Uterus (tissue), 4 donors: ENCODE data around the gene GLP2R. TPM values are rescaled to one million over a fixed set of nuclear protein-coding genes. Genes with fewer than 3 reads are reported as not detected.

Experiments
- DNase-seq, 2 donors: peaks; one replicate each; pipeline ENCODE4 v3.0.0-alpha.2; 2019 to 2020
- H3K27ac ChIP-seq, 2 donors: fragments of 200-600 bp; sonication (generic); 1 replicate in 1 of 2; 2 replicates in 1 of 2; pipeline ENCODE4 v1.5.1; 2016 to 2018
- H3K27me3 ChIP-seq, 2 donors: fragments of 200-600 bp; sonication (generic); one replicate each; pipeline ENCODE4 v1.5.1; 2018 to 2019; ENCODE audit warnings: control low read depth in 1 of 2
- H3K36me3 ChIP-seq, 2 donors: fragments of 200-600 bp; sonication (generic); one replicate each; pipeline ENCODE4 v1.5.1; 2019; ENCODE audit warnings: control low read depth in 1 of 2
- H3K4me1 ChIP-seq, 2 donors: fragments of 200-600 bp; sonication (generic); one replicate each; pipeline ENCODE4 v1.5.1; 2018 to 2019; ENCODE audit warnings: control low read depth in 1 of 2
- H3K4me3 ChIP-seq, 2 donors: fragments of 200-600 bp; sonication (generic); 1 replicate in 1 of 2; 2 replicates in 1 of 2; pipeline ENCODE4 v1.5.1; 2018 to 2019; ENCODE audit warnings: mild to moderate bottlenecking in 1 of 2
- H3K9me3 ChIP-seq, 2 donors: fragments of 200-600 bp; sonication (generic); one replicate each; pipeline ENCODE4 v1.5.1; 2019; ENCODE audit warnings: control low read depth in 1 of 2
- CTCF ChIP-seq, 4 experiments: fragments of 200-600 bp in 2 of 4; fragments of 450-650 bp in 2 of 4; sonication (generic) in 2 of 4; IDR thresholded peaks; one replicate each; pipeline ENCODE4 v1.5.1; 2016 to 2019; ENCODE audit warnings: antibody characterized with exemption in 4 of 4, mild to moderate bottlenecking in 2 of 4, moderate library complexity in 1 of 4
- POLR2A ChIP-seq, 2 donors: fragments of 450-650 bp; IDR thresholded peaks; one replicate each; pipeline ENCODE4 v1.6.1; 2016; ENCODE audit warnings: antibody characterized with exemption in 2 of 2, mild to moderate bottlenecking in 1 of 2, moderate library complexity in 1 of 2
- intact Hi-C: fragments of 100-400 bp; cut with DNase I; formaldehyde crosslinking; loops from one replicate; pipeline ENCODE4 v1.15.1; 2023; ENCODE audit warnings: low total_unique reads
- total RNA-seq, 4 donors: library from RNA; depleted of rRNA in 3 of 4; stranded (reverse); fragments of >200 nt in 3 of 4; gene quantifications; one replicate each; pipeline versions ENCODE4 v1.1.0 to v1.2.4, GENCODE V29; 2014 to 2023
- donor health status: DM: yes; HTN: yes; CAD: no.

Gene GLP2R
- total RNA-seq, 4 donors from 2014 or later, result under 0.01 to 12.7 (median 0.43) TPM

DNA sequence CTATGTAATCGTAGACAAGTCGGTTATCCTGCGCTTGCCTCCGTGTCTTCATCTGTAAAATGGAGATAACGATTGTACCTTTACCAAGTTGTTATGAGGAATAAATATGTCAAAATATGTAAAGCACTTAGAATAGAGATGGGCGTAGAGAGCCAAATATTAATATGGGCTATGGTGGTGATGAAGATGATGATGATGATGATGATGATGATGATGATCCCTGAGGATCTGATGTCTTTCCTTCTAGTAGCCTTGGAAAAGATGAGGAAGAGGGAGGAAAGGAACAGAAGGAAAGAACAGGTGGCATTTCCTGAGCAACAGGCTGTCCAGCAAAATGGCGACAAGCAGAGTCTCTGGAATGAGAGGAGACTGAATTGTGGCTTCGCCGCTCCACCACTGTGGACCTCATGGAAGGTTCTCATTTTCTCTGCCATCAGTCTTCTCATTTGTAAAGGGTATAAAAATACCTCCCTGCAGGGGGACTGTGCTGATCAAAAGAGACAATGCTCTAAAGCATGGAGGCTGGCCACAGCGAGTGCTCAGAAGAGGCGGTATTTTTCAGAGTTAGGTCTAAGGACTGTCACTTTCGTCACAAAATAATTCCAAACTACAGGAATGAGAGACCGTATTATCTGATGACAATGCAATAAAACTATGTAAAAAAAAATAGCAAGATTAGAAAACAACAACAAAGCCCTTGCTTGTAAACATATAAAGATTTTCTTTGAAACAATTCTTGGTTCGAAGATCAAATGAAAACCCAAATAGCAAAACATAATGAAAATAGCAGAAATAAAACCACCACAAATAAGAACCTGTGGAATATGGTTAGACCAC, 96.5 kb downstream of the GLP2R start:
- no peak overlapping the region for H3K27ac ChIP-seq
- H3K4me1 ChIP-seq, result no peaks in the 10 kb centered on the region
- no peaks in the 10 kb centered on the region for H3K9me3 ChIP-seq
- intact Hi-C loops, result no loop called here
- no peaks in the 10 kb centered on the region for H3K36me3 ChIP-seq
- TF ChIP-seq POLR2A (IDR thresholded peaks at IDR 0.05) (no peak), CTCF (IDR thresholded peaks at IDR 0.05) (no peak)
- no peaks in the 10 kb centered on the region for H3K27me3 ChIP-seq
- DNase-seq, result no peak
- no peak overlapping the region for H3K4me3 ChIP-seq

DNA sequence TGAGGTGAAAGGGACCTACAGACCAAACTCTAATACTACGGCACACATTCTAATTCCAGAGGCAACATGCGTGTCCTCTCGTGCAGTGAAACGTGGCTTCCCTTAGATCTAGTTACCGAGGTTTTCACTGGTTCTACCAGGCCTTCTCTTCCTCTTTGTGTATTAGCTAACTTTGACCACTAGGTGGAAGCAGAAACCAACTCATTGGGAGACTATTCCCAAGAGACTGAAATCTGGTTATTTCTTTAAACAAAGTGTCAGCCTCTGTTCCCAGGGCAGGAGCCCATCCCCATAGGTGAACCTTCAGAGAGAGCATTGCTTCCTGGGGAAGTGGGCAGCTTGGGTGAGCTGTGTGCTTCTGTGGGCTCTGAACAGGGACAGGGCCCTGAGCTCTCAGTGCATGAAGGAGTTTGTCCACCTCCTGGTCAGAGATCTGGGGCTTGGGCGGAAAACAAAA, 99.0 kb downstream of the GLP2R start:
- H3K36me3 ChIP-seq, result no peaks in the 10 kb centered on the region
- H3K4me3 ChIP-seq, result no peak overlapping the region
- H3K4me1 ChIP-seq, result no peaks in the 10 kb centered on the region
- TF ChIP-seq POLR2A (IDR thresholded peaks at IDR 0.05) (no peak), CTCF (IDR thresholded peaks at IDR 0.05) (peak; percentile 82 to 92 (median 86))
- intact Hi-C loops, result no loop called here
- no peak for DNase-seq
- H3K27me3 ChIP-seq, result no peaks in the 10 kb centered on the region
- H3K9me3 ChIP-seq, result no peaks in the 10 kb centered on the region
- H3K27ac ChIP-seq, result peak overlapping the region in 1 of 2 donors; percentile 14

GRCh38 chr17:9925457-9925856, 99.7 kb downstream of the GLP2R start:
- peak overlapping the region in 1 of 2 donors; percentile 14 for H3K27ac ChIP-seq
- H3K9me3 ChIP-seq, result no peaks in the 10 kb centered on the region
- no peak for DNase-seq
- H3K36me3 ChIP-seq, result no peaks in the 10 kb centered on the region
- no peaks in the 10 kb centered on the region for H3K4me1 ChIP-seq
- no peak overlapping the region for H3K4me3 ChIP-seq
- H3K27me3 ChIP-seq, result no peaks in the 10 kb centered on the region
- intact Hi-C loops, result no loop called here
- TF ChIP-seq POLR2A (IDR thresholded peaks at IDR 0.05) (no peak), CTCF (IDR thresholded peaks at IDR 0.05) (no peak)

GRCh38 chr17:9926150-9926804, 100.6 kb downstream of the GLP2R start:
- no peak for TF ChIP-seq CTCF (IDR thresholded peaks at IDR 0.05)
- no peak for TF ChIP-seq POLR2A (IDR thresholded peaks at IDR 0.05)
- Histone ChIP-seq H3K27ac (no peak overlapping the region), H3K9me3 (no peaks in the 10 kb centered on the region), H3K4me1 (no peaks in the 10 kb centered on the region), H3K4me3 (no peak overlapping the region), H3K27me3 (no peaks in the 10 kb centered on the region), H3K36me3 (no peaks in the 10 kb centered on the region)
- intact Hi-C loops, result no loop called here
- DNase-seq, result no peak
